ENCODE results near the gene ITCH.
A peak's percentile ranks its signal among the peaks of the same experiment; 100 is the strongest.
"Not testable (repeated sequence)": the region's sequence is repeated elsewhere in the genome, so short reads cannot be mapped to it uniquely, and the experiment has no call there.

Gene ITCH

GRCh38 chr20:34382877-34383455, 19.9 kb downstream of the ITCH start:
- DNase-seq = not testable (repeated sequence)

GRCh38 chr20:34385464-34385863, 22.4 kb downstream of the ITCH start:
- no peak for DNase-seq

GRCh38 chr20:34388000-34388399, 24.9 kb downstream of the ITCH start:
- DNase-seq = no peak

- no peak for DNase-seq
Observed at GRCh38 chr20:34388678-34389077, 25.6 kb downstream of the ITCH start.

- no peak for DNase-seq
Observed at GRCh38 chr20:34389206-34389953, 26.3 kb downstream of the ITCH start.

- no peak for DNase-seq
Observed at GRCh38 chr20:34389954-34390555, 27.0 kb downstream of the ITCH start.

GRCh38 chr20:34396408-34396807, 33.3 kb downstream of the ITCH start:
- no peak for DNase-seq

GRCh38 chr20:34397096-34397495, 34.0 kb downstream of the ITCH start:
- DNase-seq = no peak

GRCh38 chr20:34400776-34401175, 37.7 kb downstream of the ITCH start:
- DNase-seq = not testable (repeated sequence)

GRCh38 chr20:34401741-34402455, 38.8 kb downstream of the ITCH start:
- DNase-seq = peak; percentile 17

- no peak for DNase-seq
Observed at GRCh38 chr20:34402461-34402860, 39.4 kb downstream of the ITCH start.

- no peak for DNase-seq
Observed at GRCh38 chr20:34403063-34403827, 40.2 kb downstream of the ITCH start.

- DNase-seq = no peak
Observed at GRCh38 chr20:34403908-34404307, 40.8 kb downstream of the ITCH start.

GRCh38 chr20:34404803-34405202, 41.7 kb downstream of the ITCH start:
- DNase-seq = no peak

- not testable (repeated sequence) for DNase-seq
Observed at GRCh38 chr20:34405247-34405651, 42.2 kb downstream of the ITCH start.

GRCh38 chr20:34405942-34406341, 42.9 kb downstream of the ITCH start:
- DNase-seq = not testable (repeated sequence)

- DNase-seq = no peak
Observed at GRCh38 chr20:34407962-34408474, 44.9 kb downstream of the ITCH start.

GRCh38 chr20:34410336-34410735, 47.3 kb downstream of the ITCH start:
- no peak for DNase-seq

- no peak for DNase-seq
Observed at GRCh38 chr20:34412453-34412852, 49.4 kb downstream of the ITCH start.

- not testable (repeated sequence) for DNase-seq
Observed at GRCh38 chr20:34414525-34414924, 51.5 kb downstream of the ITCH start.

- DNase-seq = no peak
Observed at GRCh38 chr20:34415079-34415478, 52.0 kb downstream of the ITCH start.

- DNase-seq = no peak
Observed at GRCh38 chr20:34420146-34420545, 57.1 kb downstream of the ITCH start.

- no peak for DNase-seq
Observed at GRCh38 chr20:34420975-34421374, 57.9 kb downstream of the ITCH start.
